GM12878 (cell line): Measurements from ENCODE around the gene HDGF. TPM values are rescaled to one million over a fixed set of nuclear protein-coding genes. Genes with fewer than 3 reads are reported as not detected.

ENCODE experiments used
- ATAC-seq: fragments of 200-7000 bp; cut with Tn5 transposase; 3 replicates; pipeline ENCODE4 v1.9.1; 2020; ENCODE audit warnings: mild to moderate bottlenecking, moderate library complexity
- BruUV-seq: library from RNA; stranded (reverse); fragments of 400-500 nt; replicated peaks from 2 replicates; lab custom pipeline; 2021; lab: Mats Ljungman, UMichigan
- CTCF ChIA-PET: fragments of 300-600 bp; sonication (Branson Sonifier 250); formaldehyde crosslinking; extraction: SDS; loops from one replicate; lab custom pipeline; 2021; ENCODE audit warnings: inconsistent platforms; lab: Yijun Ruan, JAX
- POLR2A ChIA-PET: fragments of 350-600 bp; formaldehyde crosslinking; extraction: SDS; loops from one replicate; lab custom pipeline; 2021; ENCODE audit warnings: inconsistent platforms; lab: Charles Lee
- RAD21 ChIA-PET: fragments of 300-600 bp; sonication (Branson Sonifier 250); formaldehyde crosslinking; loops from one replicate; lab custom pipeline; 2023; ENCODE audit warnings: antibody characterized with exemption; ENCODE audit not compliant: unreplicated experiment; lab: Charles Lee
- SMC1A ChIA-PET: fragments of 300-600 bp; sonication (Branson Sonifier 250); formaldehyde crosslinking; loops from one replicate; lab custom pipeline; 2023; ENCODE audit not compliant: unreplicated experiment, uncharacterized antibody; lab: Charles Lee
- DNase-seq: peaks from one replicate; pipeline ENCODE4 v3.0.0-alpha.2; 2011; ENCODE audit warnings: low read depth, low spot score
- FAIRE-seq: peaks from 3 replicates; lab custom pipeline; 2011; peaks lifted over from hg19 to GRCh38; lab: Jason Lieb, UNC
- H2AFZ ChIP-seq: 2 replicates; pipeline ENCODE4 v1.6.0; 2011; ENCODE audit warnings: low read depth, low read length, control low read depth; ENCODE audit not compliant: control insufficient read depth
- H3K27ac ChIP-seq: 2 replicates; pipeline ENCODE4 v1.5.1; 2011; ENCODE audit warnings: control low read depth; ENCODE audit not compliant: control insufficient read depth, insufficient read depth
- H3K27me3 ChIP-seq, 2 experiments: replicated peaks in 1 of 2; 2 replicates each; pipeline versions ENCODE4 v1.6.0 to v1.6.1; 2011; ENCODE audit warnings: low read length in 1 of 2; ENCODE audit not compliant: control insufficient read depth in 2 of 2, insufficient read depth in 2 of 2
- H3K36me3 ChIP-seq, 2 experiments: 2 replicates each; pipeline ENCODE4 v1.5.1; 2011; ENCODE audit warnings: low read length in 1 of 2; ENCODE audit not compliant: control insufficient read depth in 2 of 2, insufficient read depth in 2 of 2
- H3K4me1 ChIP-seq: 2 replicates; pipeline ENCODE4 v1.6.1; 2011; ENCODE audit warnings: mild to moderate bottlenecking, low read length, moderate library complexity, mixed read lengths; ENCODE audit not compliant: control insufficient read depth, insufficient read depth
- H3K4me2 ChIP-seq: 2 replicates; pipeline ENCODE4 v1.6.0; 2011; ENCODE audit warnings: control low read depth; ENCODE audit not compliant: control insufficient read depth, insufficient read depth
- H3K4me3 ChIP-seq: fragments of 200-600 bp; sonication (generic); 2 replicates; pipeline ENCODE4 v1.5.1; 2016
- H3K79me2 ChIP-seq: 2 replicates; pipeline ENCODE4 v1.6.0; 2011; ENCODE audit warnings: low read length; ENCODE audit not compliant: control insufficient read depth, insufficient read depth
- H3K9ac ChIP-seq: 2 replicates; pipeline ENCODE4 v1.8.0; 2011; ENCODE audit warnings: low read length, control low read depth, mixed read lengths; ENCODE audit not compliant: control insufficient read depth, insufficient read depth
- H3K9me3 ChIP-seq: replicated peaks from 3 replicates; pipeline ENCODE4 v1.5.1; 2011; ENCODE audit warnings: mild to moderate bottlenecking, low read length; ENCODE audit not compliant: control insufficient read depth, insufficient read depth
- H4K20me1 ChIP-seq: 2 replicates; pipeline ENCODE4 v1.6.0; 2011; ENCODE audit not compliant: control insufficient read depth, insufficient read depth
- BACH1 ChIP-seq: fragments of 450-650 bp; IDR thresholded peaks from 2 replicates; pipeline ENCODE4 v1.6.1; 2017; ENCODE audit warnings: mild to moderate bottlenecking, borderline replicate concordance
- BCL3 ChIP-seq: IDR thresholded peaks from 2 replicates; pipeline ENCODE4 v1.6.1; 2011; ENCODE audit warnings: borderline replicate concordance, low read depth, mild to moderate bottlenecking, moderate library complexity, low read length; ENCODE audit not compliant: insufficient read depth, poor library complexity, severe bottlenecking
- CHD2 ChIP-seq: IDR thresholded peaks from 2 replicates; pipeline ENCODE4 v1.6.1; 2011; ENCODE audit warnings: low read depth, low read length, improper control_type of control experiment, borderline replicate concordance
- EED ChIP-seq: sonication (generic); IDR thresholded peaks from 2 replicates; pipeline ENCODE4 v1.6.1; 2016; ENCODE audit warnings: antibody characterized with exemption, low read depth
- EP300 ChIP-seq, 2 experiments: fragments of 150-350 bp in 1 of 2; IDR thresholded peaks; 2 replicates each; pipeline ENCODE4 v1.6.1; 2011 to 2012; ENCODE audit warnings: low read depth in 2 of 2, low read length in 2 of 2, borderline replicate concordance in 1 of 2, improper control_type of control experiment in 1 of 2, inconsistent platforms in 1 of 2; ENCODE audit not compliant: control insufficient read depth in 1 of 2
- IKZF1 ChIP-seq: fragments of 450-650 bp; conservative IDR thresholded peaks from 2 replicates; pipeline ENCODE4 v1.6.1; 2017; ENCODE audit warnings: antibody characterized with exemption, mild to moderate bottlenecking
- JUNB ChIP-seq: IDR thresholded peaks from 2 replicates; pipeline ENCODE4 v1.6.1; 2016; ENCODE audit warnings: antibody characterized with exemption, mild to moderate bottlenecking
- NBN ChIP-seq: fragments of 450-650 bp; IDR thresholded peaks from 2 replicates; pipeline ENCODE4 v1.6.1; 2016
- NFXL1 ChIP-seq: fragments of 450-650 bp; IDR thresholded peaks from 2 replicates; pipeline ENCODE4 v1.6.1; 2017; ENCODE audit warnings: antibody characterized with exemption, mild to moderate bottlenecking, borderline replicate concordance
- NR2C1 ChIP-seq: fragments of 450-650 bp; IDR thresholded peaks from 2 replicates; pipeline ENCODE4 v1.6.1; 2017; ENCODE audit warnings: antibody characterized with exemption, mild to moderate bottlenecking, moderate library complexity
- POLR2AphosphoS5 ChIP-seq: IDR thresholded peaks from 2 replicates; pipeline ENCODE4 v1.6.1; 2011; ENCODE audit warnings: mild to moderate bottlenecking, low read length, inconsistent platforms
- RBBP5 ChIP-seq: fragments of 200-600 bp; sonication (generic); conservative IDR thresholded peaks from 2 replicates; pipeline ENCODE4 v1.6.1; 2016
- SMAD1 ChIP-seq: fragments of 450-650 bp; IDR thresholded peaks from 2 replicates; pipeline ENCODE4 v1.6.1; 2018; ENCODE audit warnings: mild to moderate bottlenecking, low read depth; ENCODE audit not compliant: partially characterized antibody
- ZBTB40 ChIP-seq: fragments of 450-650 bp; IDR thresholded peaks from 2 replicates; pipeline ENCODE4 v1.6.1; 2016; ENCODE audit warnings: mild to moderate bottlenecking, moderate library complexity, borderline replicate concordance
- ZZZ3 ChIP-seq: IDR thresholded peaks from 2 replicates; pipeline ENCODE4 v1.6.1; 2011; ENCODE audit warnings: low read depth; ENCODE audit not compliant: control insufficient read depth, insufficient read length
- WGBS: methylation state at CpG from one replicate; pipeline ENCODE4 v1.1.6; 2016; ENCODE audit warnings: low lambda C conversion rate; ENCODE audit not compliant: insufficient replicate concordance, insufficient coverage; ENCODE audit errors: missing lambda C conversion rate; 5-methylcytosine and 5-hydroxymethylcytosine counted together
- in situ Hi-C: fragments of 300-500 bp; cut with MboI; formaldehyde crosslinking; loops from 9 replicates; pipeline ENCODE4 v1.14.3; 2018; ENCODE audit warnings: mixed read lengths
- intact Hi-C: fragments of 100-400 bp; cut with micrococcal nuclease; formaldehyde crosslinking; loops from one replicate; pipeline ENCODE4 v1.14.2; 2022; ENCODE audit not compliant: unreplicated experiment
- polyA plus RNA-seq, 11 experiments: library from polyadenylated mRNA; depleted of rRNA in 4 of 11; unstranded in 6 of 11; stranded (reverse) in 5 of 11; fragments of >200 nt; fragmentation: Nextera tagmentation in 4 of 11; fragmentation: Illumina TruSeq in 1 of 11; extraction: Ambion mirVana in 4 of 11; extraction: Trizol in 1 of 11; gene quantifications; 1 replicate in 1 of 11; 2 replicates in 10 of 11; pipeline versions ENCODE4 v1.2.1 to v1.2.3, GENCODE V29; 2011 to 2016; ENCODE audit warnings: inconsistent platforms in 2 of 11, missing spikeins in 2 of 11, low read depth in 1 of 11
- total RNA-seq, 4 experiments: library from RNA; depleted of rRNA in 3 of 4; stranded (reverse); fragments of >200 nt in 3 of 4; fragmentation: Illumina TruSeq in 1 of 4; extraction: Trizol in 1 of 4; gene quantifications; 2 replicates each; pipeline versions ENCODE4 v1.2.1 to v1.2.3, GENCODE V29; 2013 to 2021

Gene HDGF
- total and polyA plus RNA-seq, 10 of the 15 experiments (the other 5 are each of a cell fraction or from before 2014, with no cell fraction given) = 28.3 to 372 (median 209) TPM

- DNase-seq (peak; percentile 100), FAIRE-seq (peak; percentile 100), ATAC-seq (peak; percentile 94)
- CTCF ChIA-PET = interaction anchor here (0.6 to 9.6 kb wide), 13 partner anchors 8 to 1632 kb away, joined by 3 to 152 read pairs (median 4); partner anchors contain the start of genes CRABP2, HDGF, ISG20L2 and METTL25B
- POLR2A ChIA-PET = interaction anchor here (0.6 to 6.9 kb wide), 7 partner anchors 11 to 535 kb away, joined by 4 to 71 read pairs (median 7); partner anchors contain the start of genes HDGF, ISG20L2, METTL25B and MRPL24
- H3K9me3 ChIP-seq = no peaks in the 10 kb centered on the region
- H3K36me3 ChIP-seq = peaks cover 0 to 10% of the 10 kb centered on the region in 2 experiments; a peak in 2 of 4 replicates
- SMC1A ChIA-PET = interaction anchor here (1.0 to 11.8 kb wide), 8 partner anchors 11 to 41 kb away, joined by 3 to 108 read pairs (median 10); partner anchors contain the start of genes HDGF, ISG20L2, METTL25B and MRPL24
- under 1% methylated on average over 49 of the region's 50 CpGs for WGBS
- RAD21 ChIA-PET = interaction anchor here (0.6 to 5.0 kb wide), 11 partner anchors 12 to 93 kb away, joined by 3 to 59 read pairs (median 3); partner anchors contain the start of genes HDGF, ISG20L2, METTL25B and MRPL24
- peak within 1 kb of the TSS; percentile 87 for H3K27ac ChIP-seq
- intact Hi-C loops (loop anchor here (1.0 to 5.0 kb wide), 4 partner anchors 16 to 265 kb away; partner anchors contain the start of genes HDGF, ISG20L2, MEF2D and METTL25B), in situ Hi-C loops (no loop called here)
- H3K27me3 ChIP-seq = no peaks in the 10 kb centered on the region
- peak within 1 kb of the TSS; percentile 92 for H3K9ac ChIP-seq
- BruUV-seq = TSS peak; percentile 77
- peaks cover 56% of the 10 kb centered on the region for H3K79me2 ChIP-seq
- peak within 1 kb of the TSS; percentile 92 for H3K4me3 ChIP-seq
- H4K20me1 ChIP-seq = no peaks in the 10 kb centered on the region
- H2AFZ ChIP-seq = peak within 1 kb of the TSS; percentile 95
- no peaks in the 10 kb centered on the region for H3K4me1 ChIP-seq
- peak within 1 kb of the TSS; percentile 99 for H3K4me2 ChIP-seq
- peak; percentile 76 for TF ChIP-seq NR2C1
- TF ChIP-seq BACH1 = 0 out of 2 replicates have a peak, but pooled peaks have one; percentile 14
- TF ChIP-seq EED = peak; percentile 53; the same call in 1 of the 2 replicates
- peak; percentile 61; the same call in 1 of the 2 replicates for TF ChIP-seq RBBP5
- peak; percentile 100 for TF ChIP-seq IKZF1
- TF ChIP-seq NFXL1 = no peak
- no peak for TF ChIP-seq BCL3
- TF ChIP-seq POLR2AphosphoS5 = peak; percentile 85
- peak; percentile 91 for TF ChIP-seq ZBTB40
- TF ChIP-seq CHD2 = peak; percentile 94
- 0 out of 2 replicates have a peak, but pooled peaks have one; percentile 23 for TF ChIP-seq JUNB
- TF ChIP-seq ZZZ3 = no peak
- TF ChIP-seq EP300 (IDR thresholded peaks at IDR 0.05; ENCODE audit: borderline replicate concordance in 1 of 2, control insufficient read depth in 1 of 2, low read depth in 2 of 2, low read length in 2 of 2) = no peak
- TF ChIP-seq NBN = no peak; the same call in none of the 2 replicates
- TF ChIP-seq SMAD1 = no peak
Measured at GRCh38 chr1:156767101-156767878, 15.8 kb upstream of the HDGF start, which contains the start of gene PRCC. PRCC (plus strand) TSS chr1:156767535; CDS start chr1:156767772, 237 bp downstream.
